HuH-7 (cell line): ENCODE data around the gene PRR36.

Source experiments
- DNase-seq: peaks from one replicate; pipeline ENCODE4 v3.0.0; 2011; ENCODE audit warnings: low spot score

PRR36 gene

DNA sequence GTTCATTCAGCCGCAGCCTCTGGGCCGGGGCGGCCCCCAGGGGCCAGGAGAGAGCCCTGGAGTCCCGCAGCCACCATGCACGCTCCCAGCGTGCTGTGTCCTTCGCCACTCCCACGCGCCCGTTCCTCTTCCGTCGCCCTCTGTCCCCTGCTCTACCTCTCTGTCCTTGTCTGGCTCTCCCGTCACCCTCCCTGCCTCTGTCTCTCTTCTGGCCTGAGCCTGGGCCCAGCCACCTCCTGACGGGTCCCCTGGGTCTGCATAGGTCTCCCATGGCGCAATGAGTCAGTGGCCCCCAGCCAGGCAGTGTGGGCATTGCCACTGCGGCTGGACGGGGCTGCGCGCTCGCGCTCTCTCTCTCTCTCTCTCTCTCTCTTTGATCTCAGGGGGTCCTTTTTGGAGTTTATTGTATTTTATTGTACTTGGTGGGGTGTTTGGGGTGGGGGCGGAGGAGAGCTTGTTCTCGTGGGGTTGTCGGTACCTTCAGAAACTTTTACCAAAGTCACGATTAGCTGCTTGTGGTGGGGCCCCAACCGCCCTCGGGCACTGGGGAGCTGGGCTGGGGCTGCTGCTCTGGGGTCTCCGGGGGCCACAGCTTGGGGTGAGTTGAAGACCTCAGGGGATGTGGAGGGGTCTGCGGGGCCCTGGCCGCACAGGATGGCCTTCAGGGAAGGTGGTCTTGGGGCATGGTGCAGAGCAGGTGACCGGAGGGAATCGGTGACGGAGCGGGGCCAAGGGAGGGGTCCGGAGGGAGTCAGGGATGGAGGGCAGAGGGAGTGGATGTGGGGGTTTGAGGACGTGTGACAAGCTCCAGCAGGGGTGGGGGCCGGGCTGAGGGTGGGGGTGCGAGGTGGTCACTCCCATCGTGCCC lies 38.7 kb upstream of the PRR36 start:
- DNase-seq: no peak

DNA sequence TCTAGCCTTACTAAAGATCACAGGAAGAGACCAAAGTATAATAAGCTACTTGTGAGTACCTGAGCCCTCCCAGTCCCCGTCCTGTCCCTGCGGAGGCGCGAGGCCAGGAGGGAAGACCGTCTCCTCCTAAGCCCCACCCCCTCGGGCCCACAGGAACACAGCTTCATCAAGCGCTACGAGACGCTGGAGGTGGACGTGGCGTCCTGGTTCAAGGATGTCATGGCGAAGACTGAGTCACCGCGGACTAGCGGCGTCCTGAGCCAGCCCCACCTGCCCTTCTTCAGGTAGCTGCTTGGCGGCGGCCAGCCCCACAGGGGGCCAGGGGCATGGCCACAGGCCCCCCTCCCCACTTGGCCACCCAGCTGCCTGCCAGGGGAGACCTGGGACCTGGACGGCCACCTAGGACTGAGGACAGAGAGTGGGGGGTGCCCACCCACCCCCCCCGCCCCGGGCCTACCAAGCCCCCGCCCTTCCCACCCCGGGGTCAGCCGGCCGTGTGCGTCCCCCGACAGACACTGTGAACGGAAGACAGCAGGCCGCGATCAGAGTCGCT lies 38.0 kb upstream of the PRR36 start:
- DNase-seq: no peak

DNA sequence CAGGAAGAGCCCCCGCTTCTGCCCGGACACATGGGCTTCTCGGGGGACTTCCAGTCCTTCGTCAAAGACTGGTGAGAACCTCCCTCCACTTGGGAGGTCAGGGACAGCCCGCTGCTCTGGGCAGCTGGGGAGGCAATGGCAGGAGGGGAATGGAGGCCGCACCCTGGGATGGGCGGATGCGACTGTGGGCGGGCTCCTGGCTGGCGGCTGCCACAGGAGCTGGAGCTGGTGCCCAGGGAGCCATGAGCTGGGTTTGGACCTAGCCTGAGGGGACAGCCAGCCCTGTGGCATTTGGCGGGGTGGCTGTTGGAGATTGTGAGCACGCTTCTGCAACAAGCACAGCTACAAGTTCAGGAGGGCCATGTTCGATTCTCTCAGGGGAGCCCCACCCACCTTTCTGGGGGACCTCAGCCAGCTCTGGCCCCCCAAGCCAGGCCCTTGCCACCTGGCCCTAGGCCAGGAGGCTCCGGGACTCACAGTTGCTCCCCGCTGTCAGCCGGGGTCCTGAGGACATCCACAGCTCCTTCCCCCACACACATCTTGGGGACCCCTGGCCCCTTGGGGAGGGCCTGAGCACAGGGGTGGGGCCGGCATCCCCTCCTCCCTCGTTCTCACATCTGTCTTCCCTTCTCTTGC lies 37.4 kb upstream of the PRR36 start:
- DNase-seq: no peak

DNA sequence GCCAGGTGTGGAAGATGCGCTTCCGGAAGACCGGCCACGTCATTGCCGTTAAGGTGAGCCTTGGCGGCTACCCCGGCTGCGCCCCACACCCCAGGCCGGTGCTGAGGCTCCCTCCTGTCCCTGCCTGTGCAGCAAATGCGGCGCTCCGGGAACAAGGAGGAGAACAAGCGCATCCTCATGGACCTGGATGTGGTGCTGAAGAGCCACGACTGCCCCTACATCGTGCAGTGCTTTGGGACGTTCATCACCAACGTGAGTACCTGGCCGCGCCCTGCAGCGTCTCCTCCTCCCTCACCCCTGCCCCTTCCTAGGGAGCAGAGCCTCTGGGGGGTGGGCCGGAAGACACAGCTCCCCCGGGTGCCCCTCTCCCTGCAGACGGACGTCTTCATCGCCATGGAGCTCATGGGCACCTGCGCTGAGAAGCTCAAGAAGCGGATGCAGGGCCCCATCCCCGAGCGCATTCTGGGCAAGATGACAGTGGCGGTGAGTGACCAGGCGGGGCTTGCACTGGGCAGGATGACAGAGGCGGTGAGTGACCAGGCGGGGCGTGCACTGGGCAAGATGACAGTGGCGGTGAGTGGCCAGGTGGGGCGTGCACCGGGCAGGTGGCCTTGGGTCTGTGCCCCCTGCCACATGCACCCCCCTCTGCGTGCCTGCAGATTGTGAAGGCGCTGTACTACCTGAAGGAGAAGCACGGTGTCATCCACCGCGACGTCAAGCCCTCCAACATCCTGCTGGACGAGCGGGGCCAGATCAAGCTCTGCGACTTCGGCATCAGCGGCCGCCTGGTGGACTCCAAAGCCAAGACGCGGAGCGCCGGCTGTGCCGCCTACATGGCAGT lies 36.4 kb upstream of the PRR36 start:
- DNase-seq: no peak

DNA sequence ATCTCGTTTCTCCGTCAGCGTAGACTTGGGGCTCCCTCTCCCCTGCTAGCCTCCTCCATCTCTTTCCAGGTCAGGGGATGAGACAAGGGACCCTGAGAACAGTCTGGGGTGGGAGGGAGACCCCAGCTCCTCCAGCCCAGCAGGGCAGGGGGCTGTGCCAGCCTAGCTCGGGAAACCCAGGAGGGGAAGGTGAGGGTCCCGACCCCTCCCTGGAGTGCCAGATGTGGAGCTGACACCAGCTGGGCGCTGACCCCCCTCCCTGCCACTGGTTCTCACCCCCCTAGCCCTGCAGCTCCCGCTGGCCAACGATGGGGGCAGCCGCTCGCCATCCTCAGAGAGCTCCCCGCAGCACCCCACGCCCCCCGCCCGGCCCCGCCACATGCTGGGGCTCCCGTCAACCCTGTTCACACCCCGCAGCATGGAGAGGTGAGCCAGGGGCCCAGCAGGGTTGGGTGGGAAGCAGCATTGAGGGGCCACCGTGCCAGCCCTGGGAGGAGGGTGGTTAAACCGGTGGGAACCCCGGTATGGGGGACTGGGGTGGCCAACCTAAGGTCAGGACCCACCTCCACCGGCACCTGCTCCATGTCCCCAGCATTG lies 35.4 kb upstream of the PRR36 start:
- DNase-seq: no peak

GRCh38 chr19:7908742-7909461 lies 34.7 kb upstream of the PRR36 start:
- no peak for DNase-seq

DNA sequence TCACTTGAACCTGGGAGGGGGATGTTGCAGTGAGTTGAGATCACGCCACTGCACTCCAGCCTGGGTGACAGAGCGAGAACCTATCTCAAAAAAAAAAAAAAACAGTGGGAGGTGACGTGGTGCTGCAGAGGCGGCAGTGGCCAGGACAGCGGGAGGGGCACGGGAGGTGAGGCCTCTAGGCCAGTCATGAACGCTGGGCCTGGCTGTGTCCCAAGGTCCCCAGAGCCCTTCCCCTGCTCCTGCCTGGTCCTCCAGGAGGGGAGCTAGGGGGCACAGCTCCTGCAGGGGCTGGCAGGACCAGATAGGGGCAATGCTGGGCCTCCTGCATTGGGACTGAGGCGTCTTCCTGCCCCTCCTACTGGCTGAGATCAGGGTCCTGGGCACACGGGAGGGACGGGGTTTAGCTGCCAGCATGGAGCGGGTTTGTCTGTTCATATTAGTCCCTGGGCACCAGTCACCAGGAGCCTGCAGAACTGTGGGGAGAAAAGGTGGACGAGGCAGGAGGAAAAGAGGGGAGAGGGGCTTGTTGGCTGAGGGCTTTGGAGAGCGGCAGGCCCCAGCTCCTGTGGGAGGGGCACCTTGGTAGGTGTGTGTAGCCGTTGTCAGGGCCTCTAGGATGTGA lies 34.0 kb upstream of the PRR36 start:
- no peak for DNase-seq

DNA sequence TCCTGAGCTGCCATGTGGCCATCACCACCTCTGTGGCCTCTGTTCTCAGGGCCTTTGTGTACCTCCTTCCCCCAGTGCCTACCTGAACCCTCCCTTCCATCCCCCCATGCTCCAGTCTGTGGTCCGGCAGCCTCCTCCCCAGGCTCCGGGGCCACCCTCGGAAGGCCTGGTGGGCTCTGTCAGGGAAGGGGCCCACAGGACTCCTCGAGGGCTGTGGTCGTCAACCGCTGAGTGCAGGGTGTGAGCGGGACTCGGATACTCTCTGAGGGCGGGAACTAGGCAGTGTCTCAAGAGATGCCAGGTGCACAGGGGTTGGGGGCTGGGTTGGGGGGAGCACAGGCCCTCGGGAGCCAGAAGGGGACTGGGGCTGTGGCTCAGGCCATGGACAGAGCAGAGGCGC lies 33.4 kb upstream of the PRR36 start:
- DNase-seq: no peak

GRCh38 chr19:7907122-7907521 lies 32.9 kb upstream of the PRR36 start:
- DNase-seq: no peak

DNA sequence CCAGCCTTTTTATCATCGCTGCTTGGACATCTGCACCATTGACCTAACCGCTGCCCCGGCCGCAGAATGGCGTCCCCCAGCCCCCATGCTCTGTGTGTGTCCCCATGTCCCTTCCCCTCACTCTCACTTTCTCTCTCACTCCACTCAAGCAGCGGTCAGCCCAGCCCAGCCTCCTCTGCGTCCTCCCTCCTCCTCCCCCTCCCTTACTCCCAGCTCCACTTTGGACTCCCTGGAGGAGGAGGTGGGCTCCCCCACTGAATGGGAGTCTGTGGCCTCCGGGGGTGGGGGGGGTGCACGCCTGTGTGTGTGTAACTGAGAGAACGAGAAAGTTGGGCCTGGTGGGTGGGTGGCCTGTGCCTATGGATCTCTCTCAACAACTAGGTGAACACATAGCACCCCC lies 31.7 kb upstream of the PRR36 start:
- DNase-seq: no peak

DNA sequence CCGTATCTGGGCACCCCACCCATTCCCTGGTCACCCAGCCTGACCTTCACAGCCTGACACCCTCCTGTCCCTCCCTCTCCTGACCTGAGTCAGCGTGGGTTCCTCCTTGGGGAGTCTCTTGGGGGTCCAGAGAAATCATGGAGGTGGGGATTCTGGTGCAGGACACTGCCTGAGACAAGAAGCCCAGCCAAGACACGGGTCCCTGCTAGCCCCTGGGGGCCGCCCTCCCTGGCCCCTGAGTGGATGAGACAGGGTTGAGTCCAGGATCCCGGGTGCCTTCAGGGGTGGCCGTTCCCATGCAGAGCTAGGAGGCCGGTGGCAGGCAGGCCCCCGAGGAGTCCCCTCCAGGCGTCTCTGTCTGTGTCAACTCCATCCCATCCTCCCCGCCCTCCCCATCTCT lies 31.1 kb upstream of the PRR36 start:
- no peak for DNase-seq

DNA sequence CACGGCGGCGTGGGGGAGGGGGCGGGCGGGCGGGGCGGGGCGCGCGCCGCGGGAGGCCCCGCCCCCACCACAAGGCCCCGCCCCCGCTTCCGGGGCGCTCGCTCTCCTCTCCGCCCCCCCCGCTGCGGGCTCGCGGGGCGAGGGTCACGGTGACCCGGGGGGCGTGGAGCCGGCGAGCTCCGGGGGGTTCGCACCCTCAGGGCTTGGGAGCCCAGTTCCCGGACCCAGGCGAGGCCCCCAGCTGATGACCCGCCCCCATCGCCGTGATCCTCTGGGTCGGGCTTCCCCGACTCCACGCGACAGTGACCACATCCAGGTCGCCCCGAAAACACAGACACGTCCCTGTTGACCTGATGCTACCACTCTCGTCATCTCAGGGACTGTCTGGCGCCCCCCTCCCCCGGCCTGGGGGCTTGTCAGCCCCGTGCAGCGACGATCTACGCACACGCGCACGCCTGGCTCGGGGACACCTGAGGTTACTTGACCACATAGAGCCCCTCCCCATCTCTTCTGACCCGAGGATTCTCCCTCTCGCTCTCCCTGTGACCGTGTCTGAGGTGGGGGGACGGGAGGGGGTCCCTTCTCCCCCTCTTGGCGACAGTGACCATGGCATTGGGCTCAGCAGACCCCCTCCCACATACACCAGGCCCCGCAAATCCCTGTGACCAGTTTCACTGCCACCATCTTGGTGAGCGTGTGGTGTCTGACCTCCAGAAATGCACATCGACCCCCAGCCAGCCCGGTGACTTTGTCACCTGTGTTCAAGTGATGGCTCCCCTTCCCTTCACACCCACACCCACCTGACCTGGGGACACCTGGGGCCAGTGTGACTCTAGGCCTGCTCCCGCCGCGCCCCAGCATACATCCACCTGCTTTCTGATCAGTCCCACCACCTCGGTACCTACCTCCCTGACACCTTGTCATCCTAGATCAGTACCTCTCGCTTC lies 30.2 kb upstream of the PRR36 start:
- peak; percentile 40 for DNase-seq

GRCh38 chr19:7903244-7904073 lies 29.3 kb upstream of the PRR36 start, which contains the start of gene MAP2K7:
MAP2K7 (plus strand) TSS chr19:7903877; CDS start chr19:7903945, 68 bp downstream.
- DNase-seq: peak; percentile 95

- DNase-seq: no peak
Measured at GRCh38 chr19:7902796-7903243, 28.6 kb upstream of the PRR36 start.

DNA sequence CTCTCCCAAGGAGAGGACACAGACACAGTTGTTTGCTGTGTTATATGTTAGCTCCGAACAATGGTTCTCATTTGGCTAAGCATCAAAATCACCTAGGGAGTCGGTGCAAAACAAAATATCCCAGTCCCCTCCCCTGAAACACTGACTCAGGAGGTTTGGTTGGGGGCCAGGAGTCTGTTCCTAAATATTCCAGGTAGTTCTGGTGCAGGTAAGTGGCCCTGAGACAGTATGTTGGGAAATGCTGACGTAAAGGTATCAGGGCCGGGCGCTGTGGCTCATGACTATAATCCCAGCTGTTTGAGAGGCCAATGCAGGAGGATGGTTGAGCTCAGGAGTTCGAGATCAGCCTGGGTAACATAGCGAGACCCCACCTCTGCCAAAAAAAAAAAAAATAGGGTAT lies 27.1 kb upstream of the PRR36 start:
- no peak for DNase-seq

DNA sequence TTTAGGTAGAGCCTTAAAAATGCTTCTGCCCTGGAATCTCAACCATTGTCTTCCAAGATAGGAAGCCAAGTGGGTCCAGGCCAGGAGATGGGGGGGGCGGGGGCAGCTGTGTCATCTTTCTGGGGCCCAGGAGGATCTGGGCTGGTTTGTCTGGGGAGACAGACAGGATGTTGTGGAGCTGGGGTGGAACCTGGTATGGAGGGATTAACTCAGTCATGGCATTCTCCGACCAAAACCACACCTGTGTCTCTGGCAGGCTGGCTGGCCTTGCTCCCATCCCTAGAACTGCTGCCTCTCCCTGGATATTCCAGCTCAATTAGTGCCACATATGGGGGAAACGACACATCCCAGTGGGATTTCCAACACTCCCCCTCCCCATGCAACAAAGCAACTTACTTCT lies 26.7 kb upstream of the PRR36 start:
- no peak for DNase-seq

- DNase-seq: no peak
Measured at GRCh38 chr19:7900401-7900870, 26.2 kb upstream of the PRR36 start.

DNA sequence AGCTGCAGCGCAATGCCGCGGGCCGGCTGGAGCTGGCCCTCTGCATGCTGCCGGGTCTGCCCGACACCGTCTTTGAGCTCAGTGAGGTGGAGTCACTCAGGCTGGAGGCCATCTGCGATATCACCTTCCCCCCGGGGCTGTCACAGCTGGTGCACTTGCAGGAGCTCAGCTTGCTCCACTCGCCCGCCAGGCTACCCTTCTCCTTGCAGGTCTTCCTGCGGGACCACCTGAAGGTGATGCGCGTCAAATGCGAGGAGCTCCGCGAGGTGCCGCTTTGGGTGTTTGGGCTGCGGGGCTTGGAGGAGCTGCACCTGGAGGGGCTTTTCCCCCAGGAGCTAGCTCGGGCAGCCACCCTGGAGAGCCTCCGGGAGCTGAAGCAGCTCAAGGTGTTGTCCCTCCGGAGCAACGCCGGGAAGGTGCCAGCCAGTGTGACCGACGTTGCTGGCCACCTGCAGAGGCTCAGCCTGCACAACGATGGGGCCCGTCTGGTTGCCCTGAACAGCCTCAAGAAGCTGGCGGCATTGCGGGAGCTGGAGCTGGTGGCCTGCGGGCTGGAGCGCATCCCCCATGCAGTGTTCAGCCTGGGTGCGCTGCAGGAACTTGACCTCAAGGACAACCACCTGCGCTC lies 25.7 kb upstream of the PRR36 start:
- DNase-seq: no peak
